HepG2 (cell line): Measurements from ENCODE around the gene URAD. TPM values are rescaled to one million over a fixed set of nuclear protein-coding genes. Genes with fewer than 3 reads are reported as not detected.
A peak's percentile ranks its signal among the peaks of the same experiment; 100 is the strongest.

Source experiments
- ATAD3A ChIP-seq: sonication (generic); formaldehyde crosslinking; IDR thresholded peaks from 2 replicates; pipeline ENCODE4 v1.4.0; 2020; ENCODE audit warnings: missing genetic modification reagents
- CAMTA2 ChIP-seq: sonication (generic); formaldehyde crosslinking; IDR thresholded peaks from 2 replicates; pipeline ENCODE4 v1.4.0; 2020; ENCODE audit warnings: mild to moderate bottlenecking, missing genetic modification reagents, borderline replicate concordance
- CBX1 ChIP-seq: IDR thresholded peaks from one replicate; pipeline ENCODE4 v1.6.1; 2016; ENCODE audit warnings: antibody characterized with exemption, low read depth
- DR1 ChIP-seq: sonication (generic); formaldehyde crosslinking; IDR thresholded peaks from 2 replicates; pipeline ENCODE4 v1.8.0; 2021; ENCODE audit warnings: mild to moderate bottlenecking, missing genetic modification reagents, inconsistent platforms
- GATAD1 ChIP-seq: IDR thresholded peaks from 2 replicates; pipeline ENCODE4 v1.6.1; 2016; ENCODE audit warnings: missing genetic modification reagents, missing compliant biosample characterization
- ISX ChIP-seq: sonication (generic); formaldehyde crosslinking; conservative IDR thresholded peaks from 2 replicates; pipeline ENCODE4 v1.5.0; 2020; ENCODE audit warnings: missing genetic modification reagents
- MATR3 ChIP-seq: sonication (generic); formaldehyde crosslinking; IDR thresholded peaks from 2 replicates; pipeline ENCODE4 v1.4.0; 2020; ENCODE audit warnings: missing genetic modification reagents
- NCOA2 ChIP-seq: sonication (generic); formaldehyde crosslinking; IDR thresholded peaks from 2 replicates; pipeline ENCODE4 v1.8.0; 2022; ENCODE audit warnings: inconsistent platforms
- PRMT3 ChIP-seq: sonication (generic); formaldehyde crosslinking; IDR thresholded peaks from 2 replicates; pipeline ENCODE4 v1.8.1; 2022; ENCODE audit warnings: low read depth, mild to moderate bottlenecking, moderate library complexity, missing genetic modification reagents, borderline replicate concordance
- TFAP4 ChIP-seq: sonication (generic); IDR thresholded peaks from 2 replicates; pipeline ENCODE4 v1.6.1; 2016; ENCODE audit warnings: low read depth, borderline replicate concordance
- ZFP36 ChIP-seq: fragments of 150-350 bp; IDR thresholded peaks from 2 replicates; pipeline ENCODE4 v1.6.1; 2018; ENCODE audit warnings: borderline replicate concordance, low read length, low read depth; ENCODE audit not compliant: partially characterized antibody
- ZNF33B ChIP-seq: sonication (generic); formaldehyde crosslinking; IDR thresholded peaks from 2 replicates; pipeline ENCODE4 v1.5.1; 2020; ENCODE audit warnings: mild to moderate bottlenecking, missing genetic modification reagents
- ZNF430 ChIP-seq: sonication (generic); formaldehyde crosslinking; IDR thresholded peaks from 2 replicates; pipeline ENCODE4 v1.9.0; 2021; ENCODE audit warnings: mild to moderate bottlenecking, missing genetic modification reagents
- ZNF564 ChIP-seq: sonication (generic); formaldehyde crosslinking; IDR thresholded peaks from 2 replicates; pipeline ENCODE4 v1.8.1; 2023; ENCODE audit warnings: mild to moderate bottlenecking, missing genetic modification reagents
- ZNF644 ChIP-seq: IDR thresholded peaks from 2 replicates; pipeline ENCODE4 v1.6.1; 2016; ENCODE audit warnings: low read depth
- ZNF713 ChIP-seq: sonication (generic); formaldehyde crosslinking; IDR thresholded peaks from 2 replicates; pipeline ENCODE4 v1.4.0; 2020; ENCODE audit warnings: mild to moderate bottlenecking, missing genetic modification reagents
- ZNF883 ChIP-seq: sonication (generic); formaldehyde crosslinking; IDR thresholded peaks from 2 replicates; pipeline ENCODE4 v1.5.1; 2020; ENCODE audit warnings: mild to moderate bottlenecking, missing genetic modification reagents; ENCODE audit errors: not compliant biosample characterization
- ZSCAN21 ChIP-seq: sonication (generic); formaldehyde crosslinking; IDR thresholded peaks from 2 replicates; pipeline ENCODE4 v1.8.0; 2022; ENCODE audit warnings: mild to moderate bottlenecking, missing genetic modification reagents, moderate library complexity, borderline replicate concordance
- polyA plus RNA-seq, 8 experiments: library from polyadenylated mRNA; depleted of rRNA in 3 of 8; stranded (reverse) in 7 of 8; unstranded in 1 of 8; fragments of >200 nt; fragmentation: Illumina TruSeq in 4 of 8; extraction: Trizol in 4 of 8; gene quantifications; 2 replicates each; pipeline versions ENCODE4 v1.2.1 to v1.2.3, GENCODE V29; 2011 to 2016; ENCODE audit warnings: low read depth in 4 of 8, missing spikeins in 1 of 8, mixed read lengths in 1 of 8; ENCODE audit not compliant: insufficient read depth in 1 of 8
- total RNA-seq, 5 experiments: library from RNA; depleted of rRNA; stranded (reverse); fragments of >200 nt; fragmentation: Illumina TruSeq; extraction: Trizol; gene quantifications; 2 replicates each; pipeline ENCODE4 v1.2.3, GENCODE V29; 2016; ENCODE audit warnings: low read depth in 1 of 5
- TF ChIP-seq, protein P1 (sequence below): sonication (generic); formaldehyde crosslinking; IDR thresholded peaks from 2 replicates; pipeline ENCODE4 v1.5.0; 2020; ENCODE audit warnings: mild to moderate bottlenecking, missing genetic modification reagents
- TF ChIP-seq, protein P2 (sequence below): sonication (generic); formaldehyde crosslinking; conservative IDR thresholded peaks from 2 replicates; pipeline ENCODE4 v1.4.0; 2020; ENCODE audit warnings: missing genetic modification reagents
- TF ChIP-seq, protein P3 (sequence below): sonication (generic); formaldehyde crosslinking; IDR thresholded peaks from 2 replicates; pipeline ENCODE4 v1.5.0; 2020; ENCODE audit warnings: missing genetic modification reagents
- TF ChIP-seq, protein P4 (sequence below): sonication (generic); formaldehyde crosslinking; IDR thresholded peaks from 2 replicates; pipeline ENCODE4 v1.8.0; 2022; ENCODE audit warnings: mild to moderate bottlenecking, missing genetic modification reagents

URAD gene
- total and polyA plus RNA-seq, 2 of the 13 experiments (the other 11 are each of a cell fraction or from before 2014, with no cell fraction given): not detected

DNA sequence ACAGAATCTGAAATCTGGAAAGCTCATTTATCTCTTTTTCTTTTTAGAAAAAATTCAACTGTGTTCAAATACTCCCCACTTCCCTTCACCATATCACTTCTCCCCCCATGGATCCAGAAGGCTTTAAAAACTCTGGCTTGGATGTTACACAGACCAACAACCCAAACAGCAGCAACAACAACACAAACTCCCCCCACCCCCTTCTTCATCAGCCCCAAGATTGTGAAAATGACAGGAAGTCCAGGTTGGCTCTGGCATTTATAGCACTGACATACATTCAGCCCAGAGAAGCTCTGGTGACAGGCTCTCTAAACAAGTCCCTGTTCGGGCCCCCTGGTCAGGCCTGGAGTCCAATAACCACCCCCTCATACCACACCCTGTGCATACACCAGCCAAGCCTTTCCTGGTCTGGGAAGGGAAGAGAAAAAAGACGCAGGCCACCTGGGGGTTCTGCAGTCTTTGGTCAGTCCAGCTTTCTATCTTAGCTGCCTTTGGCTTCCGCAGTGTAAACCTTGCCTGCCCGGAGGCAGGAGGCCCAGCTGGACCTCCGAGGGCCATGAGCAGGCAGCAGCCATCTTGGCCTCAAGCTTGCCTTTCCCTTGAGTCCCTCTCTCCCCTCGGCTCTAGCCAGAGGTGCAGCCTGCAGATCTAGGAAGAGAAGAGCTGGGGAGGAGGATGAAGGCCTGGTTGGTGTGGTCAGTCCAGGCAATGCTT, 26.2 kb downstream of the URAD start (continued):
- TF ChIP-seq, protein P1, sequence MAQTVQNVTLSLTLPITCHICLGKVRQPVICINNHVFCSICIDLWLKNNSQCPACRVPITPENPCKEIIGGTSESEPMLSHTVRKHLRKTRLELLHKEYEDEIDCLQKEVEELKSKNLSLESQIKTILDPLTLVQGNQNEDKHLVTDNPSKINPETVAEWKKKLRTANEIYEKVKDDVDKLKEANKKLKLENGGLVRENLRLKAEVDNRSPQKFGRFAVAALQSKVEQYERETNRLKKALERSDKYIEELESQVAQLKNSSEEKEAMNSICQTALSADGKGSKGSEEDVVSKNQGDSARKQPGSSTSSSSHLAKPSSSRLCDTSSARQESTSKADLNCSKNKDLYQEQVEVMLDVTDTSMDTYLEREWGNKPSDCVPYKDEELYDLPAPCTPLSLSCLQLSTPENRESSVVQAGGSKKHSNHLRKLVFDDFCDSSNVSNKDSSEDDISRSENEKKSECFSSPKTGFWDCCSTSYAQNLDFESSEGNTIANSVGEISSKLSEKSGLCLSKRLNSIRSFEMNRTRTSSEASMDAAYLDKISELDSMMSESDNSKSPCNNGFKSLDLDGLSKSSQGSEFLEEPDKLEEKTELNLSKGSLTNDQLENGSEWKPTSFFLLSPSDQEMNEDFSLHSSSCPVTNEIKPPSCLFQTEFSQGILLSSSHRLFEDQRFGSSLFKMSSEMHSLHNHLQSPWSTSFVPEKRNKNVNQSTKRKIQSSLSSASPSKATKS: no peak
- TF ChIP-seq ZFP36 (no peak), CBX1 (no peak), TFAP4 (no peak), CAMTA2 (CRISPR knock-in tag) (no peak), PRMT3 (CRISPR knock-in tag) (no peak), ZNF430 (CRISPR knock-in tag) (no peak), DR1 (CRISPR knock-in tag) (0 out of 2 replicates have a peak, but pooled peaks have one; percentile 23), ATAD3A (CRISPR knock-in tag) (no peak), ZNF883 (CRISPR knock-in tag) (no peak), ZNF33B (CRISPR knock-in tag) (no peak), ZNF644 (0 out of 2 replicates have a peak, but pooled peaks have one; percentile 48), NCOA2 (CRISPR knock-in tag) (no peak), ZNF713 (CRISPR knock-in tag) (no peak), ISX (CRISPR knock-in tag) (no peak), MATR3 (CRISPR knock-in tag) (no peak), ZSCAN21 (CRISPR knock-in tag) (no peak), ZNF564 (no peak), GATAD1 (no peak)
- TF ChIP-seq, protein P2, sequence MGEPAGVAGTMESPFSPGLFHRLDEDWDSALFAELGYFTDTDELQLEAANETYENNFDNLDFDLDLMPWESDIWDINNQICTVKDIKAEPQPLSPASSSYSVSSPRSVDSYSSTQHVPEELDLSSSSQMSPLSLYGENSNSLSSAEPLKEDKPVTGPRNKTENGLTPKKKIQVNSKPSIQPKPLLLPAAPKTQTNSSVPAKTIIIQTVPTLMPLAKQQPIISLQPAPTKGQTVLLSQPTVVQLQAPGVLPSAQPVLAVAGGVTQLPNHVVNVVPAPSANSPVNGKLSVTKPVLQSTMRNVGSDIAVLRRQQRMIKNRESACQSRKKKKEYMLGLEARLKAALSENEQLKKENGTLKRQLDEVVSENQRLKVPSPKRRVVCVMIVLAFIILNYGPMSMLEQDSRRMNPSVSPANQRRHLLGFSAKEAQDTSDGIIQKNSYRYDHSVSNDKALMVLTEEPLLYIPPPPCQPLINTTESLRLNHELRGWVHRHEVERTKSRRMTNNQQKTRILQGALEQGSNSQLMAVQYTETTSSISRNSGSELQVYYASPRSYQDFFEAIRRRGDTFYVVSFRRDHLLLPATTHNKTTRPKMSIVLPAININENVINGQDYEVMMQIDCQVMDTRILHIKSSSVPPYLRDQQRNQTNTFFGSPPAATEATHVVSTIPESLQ: no peak
- TF ChIP-seq, protein P3, sequence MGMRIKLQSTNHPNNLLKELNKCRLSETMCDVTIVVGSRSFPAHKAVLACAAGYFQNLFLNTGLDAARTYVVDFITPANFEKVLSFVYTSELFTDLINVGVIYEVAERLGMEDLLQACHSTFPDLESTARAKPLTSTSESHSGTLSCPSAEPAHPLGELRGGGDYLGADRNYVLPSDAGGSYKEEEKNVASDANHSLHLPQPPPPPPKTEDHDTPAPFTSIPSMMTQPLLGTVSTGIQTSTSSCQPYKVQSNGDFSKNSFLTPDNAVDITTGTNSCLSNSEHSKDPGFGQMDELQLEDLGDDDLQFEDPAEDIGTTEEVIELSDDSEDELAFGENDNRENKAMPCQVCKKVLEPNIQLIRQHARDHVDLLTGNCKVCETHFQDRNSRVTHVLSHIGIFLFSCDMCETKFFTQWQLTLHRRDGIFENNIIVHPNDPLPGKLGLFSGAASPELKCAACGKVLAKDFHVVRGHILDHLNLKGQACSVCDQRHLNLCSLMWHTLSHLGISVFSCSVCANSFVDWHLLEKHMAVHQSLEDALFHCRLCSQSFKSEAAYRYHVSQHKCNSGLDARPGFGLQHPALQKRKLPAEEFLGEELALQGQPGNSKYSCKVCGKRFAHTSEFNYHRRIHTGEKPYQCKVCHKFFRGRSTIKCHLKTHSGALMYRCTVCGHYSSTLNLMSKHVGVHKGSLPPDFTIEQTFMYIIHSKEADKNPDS (CRISPR knock-in tag): no peak
- TF ChIP-seq, protein P4, sequence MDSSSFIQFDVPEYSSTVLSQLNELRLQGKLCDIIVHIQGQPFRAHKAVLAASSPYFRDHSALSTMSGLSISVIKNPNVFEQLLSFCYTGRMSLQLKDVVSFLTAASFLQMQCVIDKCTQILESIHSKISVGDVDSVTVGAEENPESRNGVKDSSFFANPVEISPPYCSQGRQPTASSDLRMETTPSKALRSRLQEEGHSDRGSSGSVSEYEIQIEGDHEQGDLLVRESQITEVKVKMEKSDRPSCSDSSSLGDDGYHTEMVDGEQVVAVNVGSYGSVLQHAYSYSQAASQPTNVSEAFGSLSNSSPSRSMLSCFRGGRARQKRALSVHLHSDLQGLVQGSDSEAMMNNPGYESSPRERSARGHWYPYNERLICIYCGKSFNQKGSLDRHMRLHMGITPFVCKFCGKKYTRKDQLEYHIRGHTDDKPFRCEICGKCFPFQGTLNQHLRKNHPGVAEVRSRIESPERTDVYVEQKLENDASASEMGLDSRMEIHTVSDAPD: no peak
